BLaER1 treated with 17β-estradiol and CSF1 and Interleukin-3, amounts not matched to agents 10 nM and 100 nM (cell line): ENCODE measurements around the gene ATP11A.

ENCODE experiments used
- H3K27ac ChIP-seq, 11 experiments: shearing (Covaris generic); formaldehyde crosslinking; 2 replicates each; pipeline ENCODE4 v1.8.1; 2022
- H3K27me3 ChIP-seq, 11 experiments: shearing (Covaris generic); formaldehyde crosslinking; 2 replicates each; pipeline ENCODE4 v1.8.1; 2022
- H3K36me3 ChIP-seq, 11 experiments: shearing (Covaris generic); formaldehyde crosslinking; 2 replicates each; pipeline ENCODE4 v1.8.1; 2022
- H3K4me1 ChIP-seq, 10 experiments: shearing (Covaris generic); formaldehyde crosslinking; 2 replicates each; pipeline ENCODE4 v1.8.1; 2022
- H3K4me2 ChIP-seq, 11 experiments: shearing (Covaris generic); formaldehyde crosslinking; 2 replicates each; pipeline ENCODE4 v1.8.1; 2022
- H3K4me3 ChIP-seq, 10 experiments: shearing (Covaris generic); formaldehyde crosslinking; 2 replicates each; pipeline ENCODE4 v1.8.1; 2022
- H3K9ac ChIP-seq, 11 experiments: shearing (Covaris generic); formaldehyde crosslinking; 2 replicates each; pipeline ENCODE4 v1.8.1; 2022
- H3K9me3 ChIP-seq, 11 experiments: shearing (Covaris generic); formaldehyde crosslinking; replicated peaks in 1 of 11; 2 replicates each; pipeline ENCODE4 v1.8.1; 2022
- H4K20me1 ChIP-seq, 11 experiments: shearing (Covaris generic); formaldehyde crosslinking; 2 replicates each; pipeline ENCODE4 v1.8.1; 2022
- Cebpa-rat ChIP-seq, 11 experiments: shearing (Covaris generic); IDR thresholded peaks; 2 replicates each; pipeline ENCODE4 v1.8.1; 2022

Gene ATP11A

GRCh38 chr13:112832811-112833210 is 143.0 kb downstream of the ATP11A start:
- no peak overlapping the region for H3K9ac ChIP-seq
- peaks cover 0 to 70% (median 5%) of the 10 kb centered on the region in 11 experiments; a peak in 10 of 22 replicates for H4K20me1 ChIP-seq
- no peaks in the 10 kb centered on the region for H3K9me3 ChIP-seq
- TF ChIP-seq Cebpa-rat (IDR thresholded peaks at IDR 0.05): no peak
- no peak overlapping the region for H3K27ac ChIP-seq
- H3K36me3 ChIP-seq: peaks cover 93 to 100% (median 98%) of the 10 kb centered on the region in 11 experiments
- no peak overlapping the region for H3K4me2 ChIP-seq
- no peaks in the 10 kb centered on the region for H3K27me3 ChIP-seq
- H3K4me3 ChIP-seq: no peak overlapping the region
- no peaks in the 10 kb centered on the region for H3K4me1 ChIP-seq

- Histone ChIP-seq H3K4me1 (peaks cover 0 to 4% (median 0%) of the 10 kb centered on the region in 10 experiments; a peak in 6 of 20 replicates), H4K20me1 (peaks cover 0 to 70% (median 8%) of the 10 kb centered on the region in 11 experiments; a peak in 12 of 22 replicates), H3K27ac (no peak overlapping the region), H3K4me2 (no peak overlapping the region), H3K9ac (no peak overlapping the region), H3K27me3 (no peaks in the 10 kb centered on the region), H3K4me3 (no peak overlapping the region), H3K9me3 (no peaks in the 10 kb centered on the region), H3K36me3 (peaks cover 93 to 100% (median 98%) of the 10 kb centered on the region in 11 experiments)
- TF ChIP-seq Cebpa-rat (IDR thresholded peaks at IDR 0.05): no peak
Observed at GRCh38 chr13:112833551-112834257, 143.9 kb downstream of the ATP11A start.

GRCh38 chr13:112835344-112835743 is 145.5 kb downstream of the ATP11A start:
- H3K27me3 ChIP-seq: no peaks in the 10 kb centered on the region
- peaks cover 0 to 70% (median 18%) of the 10 kb centered on the region in 11 experiments; a peak in 15 of 22 replicates for H4K20me1 ChIP-seq
- H3K4me2 ChIP-seq: no peak overlapping the region
- no peak for TF ChIP-seq Cebpa-rat (IDR thresholded peaks at IDR 0.05)
- no peak overlapping the region for H3K9ac ChIP-seq
- no peak overlapping the region for H3K4me3 ChIP-seq
- H3K9me3 ChIP-seq: no peaks in the 10 kb centered on the region
- H3K36me3 ChIP-seq: peaks cover 90 to 100% (median 96%) of the 10 kb centered on the region in 11 experiments
- H3K4me1 ChIP-seq: peaks cover 0 to 14% (median 5%) of the 10 kb centered on the region in 10 experiments; a peak in 10 of 20 replicates
- H3K27ac ChIP-seq: no peak overlapping the region

- H3K4me1 ChIP-seq: peaks cover 0 to 14% (median 5%) of the 10 kb centered on the region in 10 experiments; a peak in 10 of 20 replicates
- no peak overlapping the region for H3K4me3 ChIP-seq
- no peak overlapping the region for H3K9ac ChIP-seq
- H4K20me1 ChIP-seq: peaks cover 0 to 74% (median 19%) of the 10 kb centered on the region in 11 experiments; a peak in 15 of 22 replicates
- no peaks in the 10 kb centered on the region for H3K9me3 ChIP-seq
- no peak overlapping the region for H3K4me2 ChIP-seq
- H3K36me3 ChIP-seq: peaks cover 87 to 100% (median 95%) of the 10 kb centered on the region in 11 experiments
- TF ChIP-seq Cebpa-rat (IDR thresholded peaks at IDR 0.05): no peak
- H3K27me3 ChIP-seq: no peaks in the 10 kb centered on the region
- no peak overlapping the region for H3K27ac ChIP-seq
Observed at GRCh38 chr13:112835796-112836195, 146.0 kb downstream of the ATP11A start.

GRCh38 chr13:112836940-112837339 is 147.1 kb downstream of the ATP11A start:
- Histone ChIP-seq H3K27ac (no peak overlapping the region), H3K9me3 (no peaks in the 10 kb centered on the region), H3K4me2 (no peak overlapping the region), H3K27me3 (no peaks in the 10 kb centered on the region), H3K4me1 (peaks cover 0 to 14% (median 5%) of the 10 kb centered on the region in 10 experiments; a peak in 10 of 20 replicates), H3K36me3 (peaks cover 82 to 100% (median 93%) of the 10 kb centered on the region in 11 experiments), H4K20me1 (peaks cover 0 to 79% (median 19%) of the 10 kb centered on the region in 11 experiments; a peak in 15 of 22 replicates), H3K4me3 (no peak overlapping the region), H3K9ac (no peak overlapping the region)
- TF ChIP-seq Cebpa-rat (IDR thresholded peaks at IDR 0.05): no peak

GRCh38 chr13:112837371-112838037 is 147.7 kb downstream of the ATP11A start:
- Histone ChIP-seq H3K4me1 (peaks cover 0 to 14% (median 5%) of the 10 kb centered on the region in 10 experiments; a peak in 10 of 20 replicates), H3K9ac (no peak overlapping the region), H4K20me1 (peaks cover 0 to 78% (median 19%) of the 10 kb centered on the region in 11 experiments; a peak in 15 of 22 replicates), H3K4me3 (no peak overlapping the region), H3K27me3 (no peaks in the 10 kb centered on the region), H3K4me2 (no peak overlapping the region), H3K27ac (no peak overlapping the region), H3K9me3 (no peaks in the 10 kb centered on the region), H3K36me3 (peaks cover 82 to 100% (median 93%) of the 10 kb centered on the region in 11 experiments)
- no peak for TF ChIP-seq Cebpa-rat (IDR thresholded peaks at IDR 0.05)

GRCh38 chr13:112838038-112838841 is 148.4 kb downstream of the ATP11A start:
- TF ChIP-seq Cebpa-rat (IDR thresholded peaks at IDR 0.05): no peak
- no peak overlapping the region for H3K9ac ChIP-seq
- no peak overlapping the region for H3K27ac ChIP-seq
- H3K9me3 ChIP-seq: peaks cover 0 to 1% (median 0%) of the 10 kb centered on the region in 11 experiments; a peak in 1 of 22 replicates
- H3K4me2 ChIP-seq: peak overlapping the region in 2 of 11 experiments; percentile 50 to 55; a peak in 1 of 22 replicates
- H3K4me1 ChIP-seq: peaks cover 0 to 14% (median 5%) of the 10 kb centered on the region in 10 experiments; a peak in 10 of 20 replicates
- H3K27me3 ChIP-seq: no peaks in the 10 kb centered on the region
- H4K20me1 ChIP-seq: peaks cover 0 to 78% (median 19%) of the 10 kb centered on the region in 11 experiments; a peak in 15 of 22 replicates
- H3K4me3 ChIP-seq: no peak overlapping the region
- H3K36me3 ChIP-seq: peaks cover 81 to 100% (median 93%) of the 10 kb centered on the region in 11 experiments

- Histone ChIP-seq H3K36me3 (peaks cover 81 to 100% (median 93%) of the 10 kb centered on the region in 11 experiments), H3K4me1 (peaks cover 0 to 14% (median 5%) of the 10 kb centered on the region in 10 experiments; a peak in 10 of 20 replicates), H3K9ac (no peak overlapping the region), H3K27me3 (no peaks in the 10 kb centered on the region), H4K20me1 (peaks cover 0 to 79% (median 18%) of the 10 kb centered on the region in 11 experiments; a peak in 15 of 22 replicates), H3K9me3 (peaks cover 0 to 7% (median 0%) of the 10 kb centered on the region in 11 experiments; a peak in 3 of 22 replicates), H3K4me2 (peak overlapping the region in 4 of 11 experiments; percentile 41 to 55 (median 52); a peak in 8 of 22 replicates), H3K4me3 (no peak overlapping the region), H3K27ac (no peak overlapping the region)
- no peak for TF ChIP-seq Cebpa-rat (IDR thresholded peaks at IDR 0.05)
Observed at GRCh38 chr13:112838842-112839117, 148.9 kb downstream of the ATP11A start.
